ENCODE data around the gene CSAD.

DNA sequence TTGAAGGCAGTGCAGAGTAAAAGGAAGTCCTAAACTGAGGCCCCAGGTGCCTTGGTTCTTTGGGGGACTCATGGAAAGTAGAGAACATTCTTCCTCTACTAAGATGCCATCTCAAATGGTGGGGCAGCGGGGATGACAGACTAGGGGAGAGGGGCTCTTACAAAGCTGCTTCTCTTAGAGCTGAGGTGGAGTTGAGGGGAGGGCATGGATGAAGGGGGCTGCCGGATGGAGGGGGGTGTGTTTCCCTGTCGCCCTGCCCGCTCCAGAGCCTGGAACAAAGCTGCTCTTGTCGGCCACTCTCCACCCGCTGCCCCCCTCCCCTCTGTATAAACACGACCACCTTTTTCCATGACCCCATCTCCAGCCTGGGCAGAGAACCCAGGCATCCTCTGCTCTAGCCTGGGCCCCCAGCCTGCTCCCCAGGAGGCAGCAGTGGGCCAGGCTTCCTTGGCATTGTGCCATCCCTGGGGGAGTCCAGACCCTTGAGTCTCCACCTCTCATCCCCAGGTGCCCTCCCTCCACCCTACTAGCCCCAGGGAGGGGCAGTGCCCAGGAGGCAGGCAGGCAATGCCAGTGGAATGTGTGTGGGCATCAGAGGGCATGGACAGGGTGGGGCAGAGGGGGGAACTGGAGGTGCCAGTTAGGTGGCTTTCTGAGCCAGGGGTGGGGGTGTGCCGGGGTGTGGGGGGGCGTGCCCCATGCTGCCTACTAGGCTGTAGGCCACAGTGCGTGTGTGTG lies 49.6 kb upstream of the CSAD start:
- TF ChIP-seq, protein P1, sequence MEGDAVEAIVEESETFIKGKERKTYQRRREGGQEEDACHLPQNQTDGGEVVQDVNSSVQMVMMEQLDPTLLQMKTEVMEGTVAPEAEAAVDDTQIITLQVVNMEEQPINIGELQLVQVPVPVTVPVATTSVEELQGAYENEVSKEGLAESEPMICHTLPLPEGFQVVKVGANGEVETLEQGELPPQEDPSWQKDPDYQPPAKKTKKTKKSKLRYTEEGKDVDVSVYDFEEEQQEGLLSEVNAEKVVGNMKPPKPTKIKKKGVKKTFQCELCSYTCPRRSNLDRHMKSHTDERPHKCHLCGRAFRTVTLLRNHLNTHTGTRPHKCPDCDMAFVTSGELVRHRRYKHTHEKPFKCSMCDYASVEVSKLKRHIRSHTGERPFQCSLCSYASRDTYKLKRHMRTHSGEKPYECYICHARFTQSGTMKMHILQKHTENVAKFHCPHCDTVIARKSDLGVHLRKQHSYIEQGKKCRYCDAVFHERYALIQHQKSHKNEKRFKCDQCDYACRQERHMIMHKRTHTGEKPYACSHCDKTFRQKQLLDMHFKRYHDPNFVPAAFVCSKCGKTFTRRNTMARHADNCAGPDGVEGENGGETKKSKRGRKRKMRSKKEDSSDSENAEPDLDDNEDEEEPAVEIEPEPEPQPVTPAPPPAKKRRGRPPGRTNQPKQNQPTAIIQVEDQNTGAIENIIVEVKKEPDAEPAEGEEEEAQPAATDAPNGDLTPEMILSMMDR (IDR thresholded peaks at IDR 0.05) = no peak
- TF ChIP-seq EZH2 (IDR thresholded peaks at IDR 0.05; ENCODE audit: borderline replicate concordance, insufficient read depth, low read depth, low read length, poor library complexity, severe bottlenecking) = no peak
